Spleen (tissue), 7 donors: ENCODE results near the gene PITHD1.

Experiments
- POLR2A ChIP-seq, 3 donors: fragments of 450-650 bp; IDR thresholded peaks; one replicate each; pipeline ENCODE4 v1.5.1; 2017; ENCODE audit warnings: antibody characterized with exemption in 3 of 3, mild to moderate bottlenecking in 1 of 3
- POLR2AphosphoS5 ChIP-seq, 3 donors: sonication (generic); formaldehyde crosslinking; IDR thresholded peaks; one replicate each; pipeline ENCODE4 v1.5.1; 2017; ENCODE audit warnings: antibody characterized with exemption in 3 of 3
- TF ChIP-seq, protein P1 (sequence below), 11 experiments: fragments of 200-600 bp in 7 of 11; fragments of 450-650 bp in 4 of 11; sonication (generic) in 4 of 11; IDR thresholded peaks in 8 of 11; conservative IDR thresholded peaks in 3 of 11; 1 replicate in 7 of 11; 2 replicates in 4 of 11; pipeline versions ENCODE4 v1.4.0 to v1.8.0; 2016 to 2021; ENCODE audit warnings: antibody characterized with exemption in 11 of 11, inconsistent platforms in 4 of 11, mild to moderate bottlenecking in 1 of 11
- donor health status: DM: no; HTN: no; CAD: no; lungs with moderate emphysema.
- donor health status: DM: no; HTN: no; CAD: no.
- donor health status: DM: no; HTN: no; CAD: no.

DNA sequence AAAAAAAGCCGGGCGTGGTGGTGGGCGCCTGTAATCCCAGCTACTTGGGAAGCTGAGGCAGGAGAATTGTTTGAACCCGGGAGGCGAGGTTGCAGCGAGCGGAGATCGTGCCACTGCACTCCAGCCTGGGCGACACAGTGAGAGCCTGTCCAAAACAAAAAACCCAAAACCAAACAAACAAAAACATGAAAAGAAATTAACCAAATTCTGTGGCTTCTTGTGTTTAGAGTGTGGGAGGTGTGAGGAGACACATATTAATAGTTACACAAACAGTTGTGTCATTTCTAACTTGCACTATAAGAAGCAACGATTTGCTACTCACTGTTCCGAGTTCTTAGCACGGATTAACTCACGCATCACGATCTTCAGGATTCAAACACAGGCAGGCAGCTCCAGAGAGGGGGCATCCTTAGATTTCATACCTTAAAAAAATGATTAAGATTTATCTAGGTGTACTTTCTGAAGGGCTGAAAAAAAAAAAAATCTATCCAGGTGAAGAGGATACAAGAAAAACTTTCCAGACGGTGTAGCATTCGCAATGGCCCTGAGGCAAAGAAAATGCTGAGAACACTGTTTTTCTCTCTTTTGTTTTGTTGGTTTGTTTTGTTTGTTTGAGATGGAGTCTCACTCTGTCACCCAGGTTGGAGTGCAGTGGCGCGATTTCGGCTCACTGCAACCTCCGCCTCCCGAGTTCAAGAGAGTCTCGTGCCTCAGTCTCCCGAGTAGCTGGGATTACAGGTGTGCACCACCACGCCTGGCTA, 47.7 kb downstream of the PITHD1 start:
- TF ChIP-seq, protein P1, sequence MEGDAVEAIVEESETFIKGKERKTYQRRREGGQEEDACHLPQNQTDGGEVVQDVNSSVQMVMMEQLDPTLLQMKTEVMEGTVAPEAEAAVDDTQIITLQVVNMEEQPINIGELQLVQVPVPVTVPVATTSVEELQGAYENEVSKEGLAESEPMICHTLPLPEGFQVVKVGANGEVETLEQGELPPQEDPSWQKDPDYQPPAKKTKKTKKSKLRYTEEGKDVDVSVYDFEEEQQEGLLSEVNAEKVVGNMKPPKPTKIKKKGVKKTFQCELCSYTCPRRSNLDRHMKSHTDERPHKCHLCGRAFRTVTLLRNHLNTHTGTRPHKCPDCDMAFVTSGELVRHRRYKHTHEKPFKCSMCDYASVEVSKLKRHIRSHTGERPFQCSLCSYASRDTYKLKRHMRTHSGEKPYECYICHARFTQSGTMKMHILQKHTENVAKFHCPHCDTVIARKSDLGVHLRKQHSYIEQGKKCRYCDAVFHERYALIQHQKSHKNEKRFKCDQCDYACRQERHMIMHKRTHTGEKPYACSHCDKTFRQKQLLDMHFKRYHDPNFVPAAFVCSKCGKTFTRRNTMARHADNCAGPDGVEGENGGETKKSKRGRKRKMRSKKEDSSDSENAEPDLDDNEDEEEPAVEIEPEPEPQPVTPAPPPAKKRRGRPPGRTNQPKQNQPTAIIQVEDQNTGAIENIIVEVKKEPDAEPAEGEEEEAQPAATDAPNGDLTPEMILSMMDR (IDR thresholded peaks at IDR 0.05 in 8 of 11, conservative IDR thresholded peaks at IDR 0.05 in 3 of 11): no peak
- TF ChIP-seq POLR2AphosphoS5 (IDR thresholded peaks at IDR 0.05) (no peak), POLR2A (IDR thresholded peaks at IDR 0.05) (no peak)
